GM19468 (cell line): ENCODE measurements around the gene CLIC4.
"Not testable (repeated sequence)": the region's sequence is repeated elsewhere in the genome, so short reads cannot be mapped to it uniquely, and the experiment has no call there.

ENCODE experiments used
- ATAC-seq: cut with Tn5 transposase; IDR thresholded peaks from one replicate; pipeline ENCODE4 v1.9.1; 2021; ENCODE audit warnings: mild to moderate bottlenecking, moderate library complexity, moderate number of reproducible peaks; ENCODE audit not compliant: unreplicated experiment; ENCODE audit errors: extremely low read depth

CLIC4 gene

DNA sequence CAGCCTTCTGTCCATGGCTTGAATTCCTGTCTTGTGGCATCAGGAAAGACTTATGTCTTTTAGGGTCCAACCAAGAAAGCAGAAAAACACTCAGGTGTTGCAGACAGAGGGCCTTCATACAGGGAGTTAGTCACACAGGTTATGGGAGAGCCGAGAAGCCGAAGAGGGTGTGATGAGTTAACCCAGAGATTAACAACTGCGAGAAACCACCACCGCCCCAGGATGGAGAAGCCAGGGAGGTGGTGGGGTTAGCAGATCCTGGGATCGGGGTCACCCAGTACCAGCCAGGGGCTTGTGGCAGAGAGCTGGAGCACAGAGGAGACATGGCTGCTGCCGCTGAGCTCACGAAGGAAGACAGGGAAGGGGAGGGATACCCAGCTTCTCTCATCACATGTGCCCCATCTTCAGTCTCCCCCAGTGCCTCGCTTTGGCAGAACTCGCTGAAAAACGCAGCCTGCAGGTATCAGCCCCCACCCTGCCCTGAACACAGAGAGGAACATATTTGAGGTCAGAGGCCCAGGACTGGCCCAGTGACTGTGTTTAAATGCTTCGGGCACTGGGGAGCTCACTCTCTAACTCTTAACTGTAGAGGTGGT is 126.2 kb downstream of the CLIC4 start:
- ATAC-seq = no peak

DNA sequence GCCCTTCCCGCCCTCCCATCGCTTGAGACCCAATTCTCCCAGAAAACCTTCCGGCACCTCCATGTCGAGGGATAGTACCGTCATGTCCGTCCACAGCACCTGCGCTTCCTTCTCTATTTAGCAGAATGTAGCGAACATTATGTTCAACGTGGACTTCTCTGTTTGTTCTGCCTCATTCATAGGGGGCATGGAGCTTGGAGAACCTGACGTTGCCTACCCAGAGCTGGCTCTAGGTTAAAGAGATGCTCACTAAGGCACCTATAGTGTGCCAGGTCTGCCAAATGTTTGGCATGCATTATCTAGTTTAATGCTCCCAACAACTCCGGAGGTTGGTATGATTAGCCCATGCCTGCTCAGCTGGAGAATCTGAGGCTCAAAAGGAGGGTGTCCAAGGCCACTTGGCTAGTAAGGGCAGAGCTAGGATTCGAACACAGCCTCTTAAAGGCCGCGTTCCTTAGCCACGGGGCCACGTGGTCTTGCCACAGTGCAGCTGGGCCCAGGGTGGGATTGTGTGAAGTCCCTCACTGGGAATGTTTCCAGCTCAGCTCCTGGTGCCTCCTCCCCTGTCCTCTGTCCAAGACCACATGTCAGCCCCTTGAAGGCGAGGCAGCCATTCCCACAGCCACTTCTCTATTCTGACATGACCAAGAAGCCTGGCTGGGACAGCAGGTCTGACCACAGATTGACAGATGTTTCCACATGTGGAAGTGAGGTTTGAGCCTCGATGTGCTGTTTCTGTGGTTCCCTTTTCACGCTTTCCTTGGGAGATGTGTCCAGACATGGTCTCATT is 127.0 kb downstream of the CLIC4 start:
- ATAC-seq = no peak

DNA sequence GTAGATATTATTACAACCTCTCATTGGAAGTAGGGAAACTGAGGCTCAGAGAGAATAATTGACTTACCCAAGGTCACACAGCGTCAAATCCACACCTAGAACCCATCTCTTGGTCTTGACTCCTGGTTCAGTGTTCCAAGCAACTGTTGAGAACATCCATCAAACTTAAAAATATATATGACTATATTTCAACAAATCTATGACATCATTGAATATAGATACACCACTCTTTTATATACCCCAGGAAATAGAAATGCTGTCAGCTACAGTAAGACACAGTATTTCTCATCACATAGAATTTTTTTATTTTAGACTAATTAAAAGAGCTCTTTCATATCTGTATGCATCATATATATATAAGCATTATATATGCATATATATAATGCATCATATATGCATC is 127.9 kb downstream of the CLIC4 start:
- no peak for ATAC-seq

DNA sequence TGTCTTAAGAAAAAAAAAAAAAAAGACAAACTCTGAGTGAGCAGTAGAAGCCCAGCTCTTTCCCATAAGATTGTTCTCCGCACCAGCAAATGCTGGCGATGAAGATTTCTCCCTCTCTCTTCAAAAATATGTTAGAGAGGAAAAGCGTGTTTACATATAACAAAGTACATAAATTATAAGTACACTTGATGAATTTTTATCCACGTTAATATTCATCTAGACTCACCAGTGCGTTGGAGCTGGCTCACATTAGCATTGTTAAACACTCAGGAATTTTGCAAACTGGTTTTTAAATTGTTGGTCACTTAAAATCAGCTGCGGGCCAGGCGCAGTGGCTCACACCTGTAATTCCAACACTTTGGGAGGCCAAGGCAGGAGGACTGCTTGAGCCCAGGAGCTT is 128.8 kb downstream of the CLIC4 start:
- no peak for ATAC-seq

DNA sequence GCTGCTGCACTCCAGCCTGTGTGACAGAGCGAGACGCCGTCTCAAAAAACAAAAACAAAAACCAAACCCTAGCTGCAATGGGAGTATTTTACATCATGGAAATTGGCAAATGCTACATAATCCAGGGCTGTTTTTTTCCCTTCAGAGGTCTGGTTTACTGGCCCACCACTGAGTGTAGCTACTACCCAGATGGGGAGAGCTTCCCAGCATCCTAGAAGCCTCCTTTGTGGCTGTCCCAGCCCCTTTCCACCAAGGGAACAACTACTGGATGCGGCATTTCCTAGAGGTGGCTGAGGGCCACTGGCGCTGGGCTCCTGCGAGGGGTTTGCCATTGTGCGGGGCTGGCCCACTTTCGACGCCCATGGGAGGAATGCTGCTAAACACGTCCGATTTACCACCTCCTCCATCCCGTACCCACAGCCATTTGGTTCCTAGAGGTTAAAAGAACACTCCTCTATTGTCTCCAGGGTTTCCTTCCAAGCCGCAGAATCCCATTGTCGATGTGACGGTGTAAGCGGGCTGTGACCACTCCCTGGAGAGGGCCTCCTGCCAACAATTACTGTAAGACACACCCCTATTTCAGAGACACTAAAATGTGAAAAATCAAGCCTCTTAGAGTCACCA is 129.5 kb downstream of the CLIC4 start:
- ATAC-seq = no peak

DNA sequence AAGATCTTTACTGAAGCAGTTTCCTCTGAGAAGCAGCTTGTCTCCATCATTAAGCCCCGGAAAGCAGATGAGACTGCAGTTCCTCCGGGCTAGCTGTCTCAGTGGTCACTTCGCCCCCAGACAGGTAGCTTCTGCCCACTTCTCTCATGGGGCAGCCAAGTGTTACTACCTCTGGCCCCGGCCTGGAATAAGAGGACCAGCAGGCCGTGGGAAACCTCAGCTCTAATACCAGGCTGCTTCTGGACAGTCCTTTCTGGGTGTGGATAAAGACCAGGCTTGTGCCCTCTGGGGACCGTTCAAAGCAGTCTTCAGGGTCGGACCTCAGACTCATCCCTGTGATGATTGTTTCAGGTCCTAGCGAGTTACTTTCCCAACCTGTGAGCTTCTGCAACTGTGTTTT is 130.0 kb downstream of the CLIC4 start:
- no peak for ATAC-seq

DNA sequence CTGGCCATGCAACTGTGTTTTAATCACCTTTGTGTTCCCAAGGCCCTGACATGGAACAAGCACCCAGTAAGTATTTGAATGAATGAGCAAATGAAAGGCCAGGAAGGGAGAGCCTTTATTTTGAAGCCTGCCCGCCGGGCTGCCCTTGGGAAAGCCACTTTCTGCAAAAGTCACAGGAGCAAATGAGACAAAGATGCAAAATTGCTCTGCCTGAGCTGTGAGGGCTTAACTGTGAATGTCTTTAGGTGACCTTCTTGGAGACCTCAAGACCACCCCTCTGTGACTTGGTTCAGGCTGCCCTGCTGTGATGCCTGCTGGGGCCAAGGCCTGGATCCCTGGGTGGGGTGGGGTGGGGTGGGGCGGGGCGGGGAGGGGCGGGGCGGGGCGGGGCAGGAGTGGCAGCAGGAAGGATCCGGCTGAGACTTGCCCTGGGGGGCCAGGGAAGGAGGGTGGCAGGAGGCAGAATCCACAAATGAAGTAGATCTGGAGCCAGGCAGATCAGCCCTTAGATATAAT is 130.8 kb downstream of the CLIC4 start:
- no peak for ATAC-seq

DNA sequence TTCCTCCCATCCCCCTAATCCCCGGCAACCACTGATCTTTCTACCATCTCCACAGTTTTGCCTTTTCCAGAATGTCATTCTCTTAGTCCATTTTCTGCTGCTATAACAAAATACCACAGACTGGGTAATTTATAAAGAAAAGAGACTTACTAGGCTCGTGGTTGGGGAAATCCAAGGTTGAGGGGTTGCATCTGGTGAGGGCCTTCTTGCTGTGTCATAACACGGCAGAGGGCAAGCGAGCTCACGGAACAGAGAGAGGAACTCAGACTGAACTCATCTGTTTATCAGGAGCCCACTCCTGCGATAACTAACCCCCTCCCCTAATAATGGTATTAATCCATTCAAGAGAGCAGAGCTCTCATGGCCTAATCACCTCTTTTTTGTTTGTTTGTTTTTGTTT is 132.8 kb downstream of the CLIC4 start:
- ATAC-seq = no peak

DNA sequence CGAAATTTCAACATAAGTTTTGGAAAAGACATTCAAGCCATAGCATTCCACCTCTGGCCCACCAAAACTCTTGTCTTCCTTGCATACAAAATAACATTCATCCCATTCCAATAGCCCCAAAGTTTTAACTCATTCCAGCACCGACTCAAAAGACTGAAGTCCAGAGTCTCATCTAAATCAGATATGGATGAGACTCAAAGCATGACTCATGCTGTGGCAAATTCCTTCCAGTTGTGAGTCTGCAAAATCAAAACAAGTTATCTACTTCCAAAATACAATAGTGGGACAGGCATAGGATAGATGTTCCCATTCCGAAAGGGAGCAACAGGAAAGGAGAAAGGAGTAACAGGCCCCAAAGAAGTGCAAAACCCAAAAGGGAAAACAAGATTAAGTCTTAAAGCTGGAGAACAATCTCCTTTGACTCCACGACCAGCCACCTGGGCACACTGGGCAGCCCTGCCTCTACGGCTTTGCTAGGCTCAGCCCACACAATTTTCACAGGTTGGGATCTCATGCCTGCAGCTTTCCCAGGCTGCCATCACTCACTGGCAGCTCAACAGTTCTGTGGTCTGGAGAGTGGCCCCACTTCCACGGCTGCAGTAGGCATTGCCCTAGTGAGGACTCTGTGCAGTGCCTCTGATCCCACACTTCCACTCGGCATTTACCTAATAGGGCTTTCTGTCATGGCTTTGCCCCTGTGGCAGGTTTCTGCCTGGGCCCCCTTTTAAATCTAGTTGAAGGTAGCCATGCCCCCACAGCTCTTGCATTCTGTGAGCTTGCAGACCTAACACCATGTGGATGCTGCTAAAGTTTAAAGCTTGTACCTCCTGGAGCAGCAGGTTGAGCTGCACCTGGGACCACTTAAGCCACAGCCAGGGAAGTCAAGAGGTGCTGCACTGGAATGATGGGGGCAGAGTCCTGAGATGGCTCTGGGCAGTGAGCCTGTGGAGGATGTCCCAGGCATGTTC is 133.8 kb downstream of the CLIC4 start:
- no peak for ATAC-seq

DNA sequence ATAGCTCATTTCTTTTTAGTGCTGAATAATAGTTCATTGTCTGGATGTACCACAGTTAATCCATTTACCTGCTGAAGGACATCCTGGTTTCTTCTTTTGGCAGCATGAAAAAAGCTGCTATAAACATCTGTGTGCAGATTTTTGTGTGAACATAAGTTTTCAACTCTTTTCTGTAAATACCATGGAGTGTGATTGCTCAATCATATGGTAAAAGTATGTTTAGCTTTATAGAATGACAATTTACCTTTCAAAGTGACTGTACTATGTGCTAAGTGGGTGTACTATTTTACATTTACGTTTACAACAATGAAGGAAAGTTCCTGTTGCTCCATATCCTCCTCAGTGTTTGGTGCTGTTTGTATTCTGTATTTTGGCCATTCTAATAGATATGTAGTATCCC is 135.8 kb downstream of the CLIC4 start:
- ATAC-seq = no peak

DNA sequence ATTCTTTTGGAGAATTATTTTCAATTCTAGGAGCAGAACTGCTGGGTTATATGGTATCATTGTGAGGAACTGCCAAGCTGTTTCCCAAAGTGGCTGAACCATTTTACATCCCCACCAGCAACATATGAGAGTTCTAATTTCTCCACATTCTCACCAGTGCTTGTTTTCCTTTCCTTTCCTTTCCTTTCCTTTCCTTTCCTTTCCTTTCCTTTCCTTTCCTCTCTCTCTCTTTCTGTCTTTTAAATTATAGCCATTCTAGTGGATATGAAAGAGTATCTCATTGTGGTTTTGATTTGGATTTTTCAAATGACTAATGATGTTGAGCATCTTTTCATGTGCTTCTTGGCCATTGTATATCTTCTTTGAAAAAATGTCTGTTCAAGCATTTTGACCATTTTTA is 139.5 kb downstream of the CLIC4 start:
- ATAC-seq = no peak

DNA sequence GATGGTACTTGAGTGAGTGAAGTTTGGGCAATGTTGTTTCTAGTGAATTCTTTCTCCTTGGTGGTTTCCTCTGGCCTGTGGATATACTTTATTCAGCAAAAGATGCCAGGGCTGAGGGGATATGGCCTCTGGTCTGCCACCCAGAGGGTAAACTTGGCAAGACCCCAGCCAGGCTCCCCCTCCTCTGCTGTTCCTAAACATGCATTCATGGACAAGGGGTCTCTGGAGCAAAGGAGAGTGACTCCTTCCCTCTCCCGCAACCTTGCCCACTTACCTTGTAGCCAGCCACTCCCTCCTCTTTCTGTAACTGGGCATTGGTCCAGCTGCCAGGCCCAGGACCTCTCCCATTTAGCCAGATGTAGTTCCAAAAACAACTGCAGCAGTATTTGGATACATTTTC is 141.0 kb downstream of the CLIC4 start:
- no peak for ATAC-seq

DNA sequence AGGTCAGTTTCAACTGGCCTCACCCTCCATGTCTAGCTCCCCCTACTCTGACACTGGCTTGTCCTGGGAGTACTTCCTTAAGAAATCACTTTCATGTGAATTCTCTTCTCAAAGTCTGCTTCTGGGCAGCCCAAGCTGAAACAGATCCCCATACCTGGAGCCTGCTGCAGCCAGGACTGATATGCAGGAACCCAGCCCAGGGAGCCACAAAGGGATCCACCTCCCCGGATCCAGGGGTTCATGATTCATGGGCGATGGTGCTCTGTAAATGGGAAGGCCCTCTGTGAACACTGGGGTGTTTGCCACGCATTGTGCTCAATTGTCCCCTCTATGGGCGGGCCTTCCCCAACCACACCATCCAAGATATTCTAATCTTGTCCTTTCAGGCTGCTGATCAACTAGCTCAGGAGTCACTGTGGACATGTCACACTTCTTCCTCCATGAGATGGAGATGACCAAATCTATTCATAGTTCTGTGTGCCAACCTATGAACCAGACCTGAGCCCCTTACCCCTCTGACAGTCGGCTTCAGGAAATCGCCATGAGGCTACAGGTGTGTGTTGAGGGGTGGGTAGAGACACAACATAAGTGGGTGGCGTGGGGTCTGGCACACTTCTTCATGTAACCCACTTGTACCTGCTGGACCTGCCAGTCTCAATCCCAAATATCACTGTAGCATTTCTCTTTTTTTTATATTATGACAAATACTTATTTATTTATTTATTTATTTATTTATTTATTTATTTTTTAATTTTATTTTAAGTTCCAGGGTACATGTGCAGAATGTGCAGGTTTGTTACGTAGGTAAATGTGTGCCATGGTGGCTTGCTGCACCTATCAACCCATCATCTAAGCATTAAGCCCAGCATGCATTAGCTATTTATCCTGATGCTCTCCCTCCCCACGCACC is 143.1 kb downstream of the CLIC4 start:
- ATAC-seq = no peak

DNA sequence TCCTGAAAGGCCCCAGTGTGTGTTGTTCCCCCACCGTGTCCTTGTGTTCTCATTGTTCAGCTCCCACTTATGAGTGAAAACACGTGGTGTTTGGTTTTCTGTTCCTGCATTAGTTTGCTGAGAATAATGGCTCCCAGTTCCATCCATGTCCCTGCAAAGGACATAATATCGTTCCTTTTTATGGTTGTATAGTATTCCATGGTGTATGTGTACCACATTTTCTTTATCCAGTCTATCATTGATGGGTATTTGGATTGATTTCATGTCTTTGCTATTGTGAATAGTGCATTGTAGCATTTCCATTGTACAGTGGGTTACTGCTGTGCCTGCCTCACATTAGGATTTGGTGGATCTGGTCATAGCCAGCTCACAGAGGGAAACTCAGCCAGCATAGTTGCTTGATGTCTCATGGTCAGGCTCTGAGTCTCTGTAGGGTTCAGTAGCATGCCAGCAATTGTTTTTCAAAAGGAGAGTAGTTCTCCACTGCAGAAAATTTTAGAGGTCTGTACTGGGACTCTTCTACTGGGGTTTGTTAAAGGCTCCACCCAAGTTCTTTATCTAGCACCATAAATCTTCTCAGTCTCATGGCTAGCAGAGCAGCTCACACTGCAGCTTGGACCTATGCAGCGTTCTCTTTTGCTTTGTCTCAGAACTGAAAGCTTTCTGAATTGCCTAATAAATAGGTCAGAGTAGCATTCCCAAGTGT is 143.9 kb downstream of the CLIC4 start:
- ATAC-seq = no peak

DNA sequence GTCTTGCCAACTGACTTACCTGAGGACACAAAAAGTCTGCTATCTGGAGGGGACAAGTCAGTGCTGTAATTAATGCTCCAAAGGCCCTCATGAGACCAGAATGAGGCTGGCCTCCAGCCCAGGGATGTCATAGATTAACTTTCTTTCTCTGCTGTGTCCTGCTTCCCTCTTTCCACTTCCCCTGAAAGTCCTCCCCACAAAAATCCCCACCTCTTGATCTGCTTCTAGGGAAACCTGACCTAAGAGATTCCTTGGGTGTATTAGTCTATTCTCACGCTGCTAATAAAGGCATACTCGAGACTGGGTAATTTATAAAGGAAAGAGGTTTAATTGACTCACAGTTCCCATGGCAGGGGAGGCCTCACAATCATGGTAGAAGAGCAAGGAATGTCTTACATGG is 145.6 kb downstream of the CLIC4 start:
- no peak for ATAC-seq

DNA sequence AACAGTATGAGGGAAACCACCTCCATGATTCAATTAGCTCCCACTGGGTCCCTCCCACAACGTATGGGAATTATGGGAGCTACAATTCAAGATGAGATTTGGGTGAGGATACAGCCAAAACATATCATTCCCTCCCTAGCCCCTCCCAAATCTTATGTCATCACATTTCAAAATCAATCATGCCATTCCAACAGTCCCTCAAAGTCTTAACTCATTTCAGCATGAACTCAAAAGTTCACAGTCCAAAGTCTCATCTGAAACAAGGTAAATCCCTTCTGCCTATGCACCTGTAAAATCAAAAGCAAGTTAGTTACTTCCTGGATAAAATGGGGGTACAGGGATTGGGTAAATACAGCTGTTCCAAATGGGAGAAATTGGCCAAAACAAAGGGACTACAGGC is 146.1 kb downstream of the CLIC4 start:
- not testable (repeated sequence) for ATAC-seq

DNA sequence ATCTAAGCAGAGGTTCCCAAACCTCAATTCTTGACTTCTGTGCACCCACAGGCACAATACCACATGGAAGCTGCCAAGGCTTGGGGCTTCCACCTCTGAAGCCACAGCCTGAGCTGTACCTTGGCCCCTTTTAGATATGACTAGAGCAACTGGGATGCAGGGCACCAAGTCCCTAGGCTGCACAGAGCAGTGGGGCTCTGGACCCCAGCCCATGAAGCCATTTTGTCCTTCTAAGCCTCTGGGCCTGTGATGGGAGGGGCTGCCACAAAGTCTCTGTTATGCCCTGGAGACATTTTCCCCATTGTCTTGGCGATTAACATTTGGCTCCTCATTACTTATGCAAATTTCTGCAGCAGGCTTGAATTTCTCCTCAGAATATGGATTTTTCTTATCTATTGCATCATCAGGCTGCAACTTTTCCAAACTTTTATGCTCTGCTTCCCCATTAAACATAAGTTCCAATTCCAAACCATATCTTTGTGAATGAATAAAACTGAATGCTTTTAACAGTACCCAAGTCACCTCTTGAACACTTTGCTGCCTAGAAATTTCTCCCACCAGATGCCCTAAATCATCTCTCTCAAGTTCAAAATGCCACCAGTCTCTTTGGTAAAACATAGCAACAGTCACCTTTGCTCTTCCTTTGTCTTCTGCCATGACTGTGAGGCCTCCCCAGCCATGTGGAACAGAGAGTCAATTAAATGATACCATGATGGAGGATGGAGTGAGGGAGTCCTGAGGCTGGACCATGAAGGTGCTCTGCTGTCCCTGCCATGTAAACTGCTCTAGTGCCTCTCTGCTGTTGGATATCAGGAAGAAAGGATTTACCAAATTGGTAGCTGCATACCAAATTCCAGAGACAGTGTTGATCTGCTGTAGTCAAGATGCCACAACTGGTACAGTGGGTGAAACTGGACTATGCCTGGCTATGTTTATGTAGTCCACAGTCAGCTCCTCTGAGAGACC is 147.2 kb downstream of the CLIC4 start:
- ATAC-seq = no peak

DNA sequence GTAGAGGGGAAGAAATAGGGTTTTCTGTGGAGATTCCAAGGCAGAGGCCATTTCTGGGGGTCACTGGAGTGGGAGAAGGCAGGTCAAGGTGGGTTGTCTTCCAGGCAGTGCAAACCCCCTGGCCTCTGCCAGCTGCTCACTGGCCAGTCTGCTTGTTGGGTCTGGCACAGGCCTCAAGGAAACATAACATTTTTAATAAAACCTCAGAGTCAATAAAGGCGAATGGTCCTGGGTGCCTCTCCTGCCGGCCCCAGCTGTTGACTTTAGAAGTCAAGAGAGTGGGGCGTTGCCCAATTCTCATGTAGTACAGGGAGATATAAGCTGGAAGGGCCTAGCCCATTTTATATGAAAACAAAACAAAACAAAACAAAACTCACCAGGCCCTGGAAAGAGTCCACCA is 148.2 kb downstream of the CLIC4 start:
- no peak for ATAC-seq
